Ramos (cell line): Measurements from ENCODE around the gene CUL3.
"Not testable (repeated sequence)": the region's sequence is repeated elsewhere in the genome, so short reads cannot be mapped to it uniquely, and the experiment has no call there.

Experiments used
- in situ Hi-C: fragments of 300-500 bp; cut with MboI; formaldehyde crosslinking; loops from one replicate; pipeline ENCODE4 v1.14.3; 2022; ENCODE audit warnings: low sequenced_read_pairs; ENCODE audit not compliant: unreplicated experiment

The CUL3 gene

DNA sequence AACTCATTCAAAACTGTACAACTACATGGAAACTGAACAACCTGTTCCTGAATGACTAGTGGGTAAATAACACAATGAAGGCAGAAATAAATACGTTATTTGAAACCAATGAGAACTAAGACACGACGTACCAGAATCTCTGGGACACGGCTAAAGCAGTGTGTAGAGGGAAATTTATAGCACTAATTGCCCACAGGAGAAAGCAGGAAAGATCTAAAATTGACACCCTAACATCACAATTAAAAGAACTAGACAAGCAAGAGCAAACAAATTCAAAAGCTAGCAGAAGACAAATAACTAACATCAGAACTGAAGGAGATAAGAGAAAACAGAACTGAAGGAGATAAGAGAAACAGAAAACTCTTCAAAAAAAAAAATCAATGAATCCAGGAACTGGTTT, 97.2 kb downstream of the CUL3 start:
- in situ Hi-C loops, result not testable (repeated sequence)

DNA sequence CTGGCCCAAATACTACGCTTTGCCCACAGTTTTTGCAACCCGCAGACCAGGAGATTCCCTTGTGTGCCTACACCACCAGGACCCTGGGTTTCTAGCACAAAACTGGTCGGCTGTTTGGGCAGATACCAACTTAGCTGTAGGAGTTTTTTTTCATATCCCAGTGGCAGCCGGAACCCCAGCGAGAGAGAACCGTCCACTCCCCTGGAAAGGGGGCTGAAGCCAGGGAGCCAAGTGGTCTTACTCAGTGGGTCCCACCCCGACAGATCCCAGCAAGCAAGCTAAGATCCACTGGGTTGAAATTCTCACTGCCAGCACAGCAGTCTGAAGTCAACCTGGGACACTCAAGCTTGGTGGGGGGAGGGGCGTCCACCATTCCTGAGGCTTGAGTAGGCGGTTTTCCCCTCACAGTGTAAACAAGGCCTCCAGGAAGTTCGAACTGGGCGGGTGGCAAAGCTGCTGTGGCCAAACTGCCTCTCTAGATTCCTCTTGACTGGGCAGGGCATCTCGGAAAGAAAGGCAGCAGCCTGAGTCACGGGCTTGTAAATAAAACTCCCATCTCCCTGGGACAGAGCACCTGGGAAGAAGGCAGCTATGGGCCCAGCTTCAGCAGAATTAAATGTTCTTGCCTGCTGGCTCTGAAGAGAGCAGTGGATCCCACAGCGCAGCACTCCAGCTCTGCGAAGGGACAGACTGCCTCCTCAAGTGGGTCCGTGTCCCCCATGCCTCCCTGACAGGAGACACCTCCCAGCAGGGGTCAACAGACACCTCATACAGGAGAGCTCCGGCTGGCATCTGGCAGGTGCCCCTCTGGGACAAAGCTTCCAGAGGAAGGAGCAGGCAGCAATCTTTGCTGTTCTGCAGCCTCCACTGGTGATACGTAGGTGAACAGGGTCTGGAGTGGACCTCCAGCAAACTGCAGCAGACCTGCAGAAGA, 99.8 kb downstream of the CUL3 start:
- in situ Hi-C loops, result not testable (repeated sequence)

DNA sequence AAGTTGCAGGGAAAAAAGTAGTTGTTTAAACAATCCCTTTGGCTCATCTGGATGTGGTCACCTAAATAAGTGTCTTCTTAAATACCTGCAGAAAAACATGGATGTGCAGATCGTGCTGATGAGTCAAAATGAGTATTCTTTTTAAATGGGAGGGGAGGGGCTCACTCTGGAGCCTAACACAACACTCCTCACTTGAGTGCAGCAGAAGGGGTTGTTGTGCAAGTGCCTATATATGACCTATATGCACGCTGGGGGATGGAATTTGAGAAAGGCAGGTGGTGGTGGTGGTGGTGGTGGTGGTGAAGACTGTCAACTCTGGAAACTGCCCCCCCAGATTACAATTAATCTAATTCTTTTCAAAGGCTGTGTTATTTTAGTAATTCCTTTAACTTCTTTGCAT, 105.3 kb downstream of the CUL3 start:
- in situ Hi-C loops, result no loop called here

DNA sequence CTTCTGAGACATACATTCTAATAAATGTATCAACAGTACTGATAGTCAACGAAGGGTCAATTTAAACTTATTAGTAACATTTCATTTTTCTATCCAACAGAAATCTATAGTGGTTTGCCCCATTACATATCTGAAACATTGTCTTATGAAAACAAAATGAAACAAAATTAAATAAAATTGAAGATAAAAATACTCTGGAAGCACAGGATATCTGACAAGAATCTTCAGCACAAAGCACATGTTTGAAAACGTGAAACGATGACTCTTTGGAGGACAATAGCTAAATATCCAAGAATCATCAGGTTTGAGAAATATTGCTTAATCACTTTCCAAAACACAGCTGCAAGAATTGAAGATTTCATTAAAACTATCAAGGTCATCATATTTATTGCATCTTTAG, 112.3 kb downstream of the CUL3 start:
- in situ Hi-C loops, result no loop called here

DNA sequence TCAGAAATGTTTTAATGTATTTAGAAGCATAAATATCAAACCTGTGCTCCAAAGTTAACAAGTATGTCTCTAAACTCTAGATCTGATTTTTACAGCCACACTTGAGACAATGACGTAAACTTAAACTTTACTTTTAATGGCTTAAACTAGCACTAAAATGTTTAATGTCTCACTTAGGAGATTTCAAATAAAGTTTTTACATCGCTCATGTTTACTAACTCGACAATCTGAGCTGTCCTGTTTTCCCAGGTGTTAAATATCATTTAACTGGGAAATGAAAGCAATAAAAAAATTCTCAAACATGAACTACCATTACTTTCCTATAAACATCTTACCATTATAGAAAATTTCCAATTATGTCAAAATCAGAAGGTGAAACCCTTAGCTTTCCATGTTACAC, 113.0 kb downstream of the CUL3 start:
- in situ Hi-C loops, result no loop called here

DNA sequence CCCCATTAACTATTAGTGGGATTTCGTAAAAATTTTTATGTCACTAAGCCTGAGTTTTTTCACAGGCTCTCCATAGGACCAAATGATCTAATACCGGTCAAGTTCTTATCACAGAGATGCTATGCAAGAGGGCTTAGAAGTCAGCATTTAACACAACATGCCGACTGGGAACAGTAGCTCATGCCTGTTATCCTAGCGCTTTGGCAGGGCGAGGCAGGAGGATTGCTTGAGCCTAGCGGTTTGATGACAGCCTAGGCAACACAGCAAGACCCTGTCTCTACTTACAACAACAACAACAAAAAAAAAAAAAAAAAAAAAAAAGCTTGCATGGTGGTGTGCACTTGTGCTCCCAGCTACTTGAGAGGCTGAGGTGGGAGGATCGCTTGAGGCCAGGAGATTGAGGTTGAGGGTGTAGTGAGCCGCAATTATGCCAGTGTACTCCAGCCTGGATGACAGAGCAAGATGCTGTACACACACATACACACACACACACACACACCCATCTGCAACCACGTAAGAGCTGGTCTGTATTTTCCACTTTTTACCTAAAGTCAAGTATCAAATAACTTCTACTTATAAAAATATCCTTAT, 115.7 kb downstream of the CUL3 start:
- in situ Hi-C loops, result no loop called here

DNA sequence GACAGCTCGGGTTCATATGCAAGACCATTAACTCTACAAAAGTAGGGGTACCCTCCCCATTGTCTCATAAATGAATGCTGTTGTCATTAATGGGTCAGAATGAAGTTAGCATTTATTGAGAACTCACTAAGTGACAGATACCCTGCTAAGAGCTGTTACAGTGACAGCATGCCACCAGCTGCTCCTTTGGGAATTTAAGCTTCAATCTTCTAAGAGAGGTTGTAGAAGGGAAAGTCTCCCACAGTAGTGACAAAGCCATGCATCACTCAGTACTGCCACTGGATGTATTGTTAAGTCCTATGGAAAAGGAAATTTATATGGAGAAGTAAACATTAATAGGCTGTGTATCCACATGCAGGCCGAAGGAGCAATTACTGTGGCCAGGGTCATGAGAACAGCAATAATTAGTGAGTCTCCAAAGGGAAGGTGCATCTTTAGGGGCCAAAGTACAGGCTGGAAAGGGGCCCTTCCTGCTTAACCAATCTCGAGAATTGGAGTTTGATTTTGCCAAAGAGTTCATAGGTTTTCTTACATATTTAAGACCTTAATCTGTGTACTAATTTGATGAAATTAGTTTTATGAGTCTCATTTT, 118.8 kb downstream of the CUL3 start:
- in situ Hi-C loops, result no loop called here

DNA sequence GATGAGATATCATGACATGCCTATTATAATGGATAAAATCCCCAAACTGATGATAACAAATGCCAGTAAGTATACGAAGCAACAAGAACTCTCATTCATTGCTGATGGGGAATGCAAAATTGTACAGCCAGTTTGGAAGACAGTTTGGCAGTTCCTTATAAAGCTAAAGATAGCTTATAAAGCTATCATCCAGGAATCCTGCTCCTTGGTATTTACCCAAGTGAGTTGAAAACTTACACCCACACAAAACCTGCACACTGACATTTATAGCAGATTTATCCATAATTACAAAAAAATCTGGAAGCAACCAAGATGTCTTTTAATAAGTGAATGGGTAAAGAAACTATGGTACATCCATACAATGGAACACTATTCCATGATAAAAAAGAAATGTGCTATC, 123.8 kb downstream of the CUL3 start:
- in situ Hi-C loops, result no loop called here

DNA sequence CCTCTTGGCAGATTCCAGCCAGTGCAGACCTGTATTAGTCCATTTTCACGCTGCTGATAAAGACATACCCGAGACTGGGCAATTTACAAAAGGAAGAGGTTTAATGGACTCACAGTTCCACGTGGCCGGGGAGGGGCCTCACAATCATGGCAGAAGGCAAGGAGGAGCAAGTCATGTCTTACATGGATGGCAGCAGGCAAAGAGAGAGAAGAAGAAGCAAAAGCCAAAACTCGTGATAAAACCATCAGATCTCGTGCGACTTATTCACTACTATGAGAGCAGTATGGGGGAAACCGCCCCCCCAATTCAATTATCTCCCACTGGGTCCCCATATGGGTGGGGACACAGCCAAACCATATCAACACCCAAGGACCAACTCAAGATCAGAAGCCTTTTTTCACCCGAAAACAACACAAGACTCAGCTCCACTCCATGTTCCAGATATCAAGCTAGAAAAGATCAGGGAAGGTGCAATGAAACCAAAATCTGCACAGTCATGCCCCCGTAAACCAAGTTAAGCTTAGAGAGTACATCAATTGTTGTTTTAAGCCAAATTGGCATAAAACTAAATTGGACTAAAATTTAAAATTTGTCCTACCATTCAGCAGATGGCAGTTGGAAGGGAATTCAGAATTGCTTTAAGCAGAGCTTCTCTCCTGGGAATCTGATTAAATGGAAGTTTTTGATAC, 127.6 kb downstream of the CUL3 start:
- in situ Hi-C loops, result no loop called here

DNA sequence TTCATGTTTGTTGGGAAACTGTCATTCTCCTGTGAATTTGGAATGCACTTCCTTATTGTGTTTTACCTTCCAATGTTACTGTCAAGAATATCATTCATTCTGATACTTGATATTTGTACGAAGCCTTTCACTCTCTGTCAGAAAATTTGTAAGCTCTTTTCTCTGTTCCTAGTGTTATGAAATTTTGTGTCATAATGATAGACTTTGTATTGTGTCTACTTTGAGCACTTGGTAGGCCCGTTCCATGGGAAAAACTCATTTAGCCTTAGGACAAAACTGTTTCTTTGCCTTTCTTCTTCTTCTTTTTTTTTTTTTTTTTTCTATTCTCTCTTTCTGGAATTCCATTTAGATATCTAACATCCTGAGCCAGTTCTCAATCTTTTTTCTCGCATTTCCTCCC, 131.3 kb downstream of the CUL3 start:
- in situ Hi-C loops, result no loop called here

DNA sequence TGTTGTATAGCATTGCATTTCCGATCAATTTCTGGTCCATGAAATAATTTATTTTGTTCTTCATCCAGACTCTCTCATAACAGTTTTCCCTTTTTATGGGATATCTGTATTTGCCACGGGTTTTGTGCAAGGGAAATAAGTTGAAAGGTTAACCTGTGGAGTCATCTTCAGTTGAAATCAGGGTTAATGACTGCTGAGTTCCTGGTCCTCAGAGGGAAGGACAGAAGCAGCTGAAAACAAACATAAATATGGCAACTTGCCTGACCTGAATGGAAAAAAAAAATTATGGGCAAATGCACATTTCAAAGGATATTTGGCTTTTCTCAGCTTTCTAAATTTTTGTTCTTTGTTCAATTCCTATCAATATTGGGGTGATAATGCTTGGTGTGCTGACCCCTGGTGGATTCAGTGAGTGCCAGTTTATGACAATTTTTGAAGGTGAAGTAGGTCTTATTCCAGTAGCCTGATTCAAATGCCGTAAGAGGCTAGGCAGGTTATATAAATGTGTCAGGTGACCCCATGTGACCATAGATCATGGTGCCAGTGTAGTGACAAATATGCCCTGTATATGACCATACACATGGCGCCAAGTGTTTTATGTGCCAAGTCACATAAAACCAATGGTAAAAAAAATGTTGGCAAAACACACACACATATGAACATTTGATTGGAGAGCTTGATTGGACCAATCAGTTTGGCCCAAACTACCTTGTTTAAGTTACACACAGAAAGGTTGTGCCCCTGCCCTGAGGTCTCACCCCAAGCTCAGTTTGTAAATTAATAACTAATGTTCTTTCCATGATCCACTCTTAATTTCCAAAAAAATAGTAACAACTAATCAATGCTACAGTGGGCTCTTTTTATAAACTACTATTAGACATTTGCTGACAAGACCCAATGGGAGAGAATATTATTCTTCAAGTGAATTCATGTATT, 135.7 kb downstream of the CUL3 start:
- in situ Hi-C loops, result no loop called here

DNA sequence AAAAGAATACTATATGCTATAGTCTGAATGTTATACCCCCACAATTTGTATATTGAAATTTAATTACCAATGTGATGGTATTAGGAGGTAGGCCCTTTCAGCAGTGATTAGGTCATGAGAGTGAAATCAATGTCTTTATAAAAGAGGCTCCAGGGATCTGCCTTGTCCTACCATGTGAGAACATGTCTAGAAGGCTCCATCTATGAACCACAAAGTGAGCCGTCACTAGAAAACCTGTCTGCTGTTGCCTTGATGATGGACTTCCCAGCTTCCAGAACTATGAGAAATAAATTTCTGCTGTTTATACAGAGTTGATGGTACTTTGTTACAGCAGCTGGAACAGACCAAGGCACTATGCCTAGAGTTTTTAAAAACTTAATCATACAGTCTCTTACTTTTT, 136.9 kb downstream of the CUL3 start:
- in situ Hi-C loops, result no loop called here

DNA sequence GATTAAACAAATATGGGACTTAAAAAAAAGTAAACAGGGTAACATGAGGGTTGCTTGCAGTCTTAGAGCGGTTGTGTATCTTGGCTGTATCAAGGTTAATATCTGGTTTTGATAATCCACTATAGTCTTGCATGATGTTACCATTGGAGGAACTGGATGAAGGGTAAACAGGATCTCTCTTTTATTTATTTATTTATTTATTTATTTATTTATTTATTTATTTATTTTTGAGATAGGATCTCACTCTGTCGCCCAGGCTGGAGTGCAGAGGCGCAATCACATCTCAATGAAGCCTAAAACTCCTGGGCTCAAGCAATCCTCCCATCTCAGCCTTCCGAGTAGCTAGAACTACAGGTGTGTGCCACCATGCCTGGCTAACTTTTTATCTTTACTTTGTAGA, 140.4 kb downstream of the CUL3 start:
- in situ Hi-C loops, result no loop called here

DNA sequence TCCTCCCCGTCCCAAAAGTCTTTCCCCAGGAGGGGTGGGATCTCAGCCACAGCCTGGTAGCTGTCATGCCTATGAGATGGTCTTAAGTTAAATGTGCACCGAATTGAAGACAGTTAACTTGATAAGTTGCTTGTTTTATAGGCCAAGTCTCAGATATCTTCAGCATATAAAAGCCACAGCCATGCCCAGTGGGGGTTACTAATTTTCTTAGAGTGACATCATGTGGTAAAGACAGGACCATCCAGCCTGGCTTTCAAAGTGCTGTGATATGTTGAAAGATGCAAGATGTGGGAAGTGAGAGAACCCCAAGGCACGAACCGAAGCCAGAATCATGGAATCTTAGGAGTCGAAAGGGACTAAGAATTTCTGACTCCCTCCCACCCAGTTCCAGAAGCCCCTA, 141.1 kb downstream of the CUL3 start:
- in situ Hi-C loops, result no loop called here

DNA sequence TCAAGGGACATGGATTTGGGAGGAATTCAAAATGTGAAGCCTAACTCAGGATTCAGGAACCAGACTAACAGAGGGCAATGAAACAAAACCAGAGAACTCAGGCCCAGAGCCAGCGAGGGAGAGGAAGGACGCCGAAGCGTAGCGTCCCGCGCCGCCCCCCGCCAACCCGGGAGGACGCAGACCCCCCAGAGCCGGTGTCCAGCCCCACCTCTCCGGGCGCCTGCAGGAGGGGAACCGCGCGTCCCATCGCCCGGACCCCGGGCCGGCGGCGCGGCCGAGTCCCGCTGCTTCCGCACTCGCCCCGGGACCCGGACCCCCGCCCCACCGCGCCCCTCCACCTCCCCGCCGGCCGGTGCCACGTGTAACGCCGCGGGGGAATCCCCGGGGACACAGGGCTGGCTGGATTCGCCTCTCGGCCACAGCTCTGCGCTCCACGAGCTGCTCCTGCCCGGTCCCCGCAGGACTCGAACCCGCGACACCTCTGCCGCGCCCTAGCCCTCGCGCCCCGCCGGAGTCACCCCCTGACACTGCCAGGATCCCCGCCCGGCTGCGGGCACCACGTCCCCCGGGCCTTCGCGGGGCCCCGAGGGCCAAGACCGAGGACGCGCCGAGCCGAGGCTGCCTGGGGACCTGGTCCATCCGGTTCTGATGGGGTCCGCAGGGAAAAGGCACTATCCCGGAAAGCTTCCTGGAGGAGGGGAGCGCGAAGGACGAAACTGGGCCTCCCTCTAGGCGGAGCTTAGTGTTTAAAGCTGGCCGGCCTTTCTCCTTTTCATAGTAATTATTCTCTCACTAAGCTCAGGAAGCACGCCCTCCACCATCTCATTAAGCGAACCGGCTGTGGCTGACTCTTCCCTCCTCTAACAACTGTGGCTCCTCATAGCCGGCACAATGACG, 142.8 kb downstream of the CUL3 start:
- in situ Hi-C loops, result no loop called here

DNA sequence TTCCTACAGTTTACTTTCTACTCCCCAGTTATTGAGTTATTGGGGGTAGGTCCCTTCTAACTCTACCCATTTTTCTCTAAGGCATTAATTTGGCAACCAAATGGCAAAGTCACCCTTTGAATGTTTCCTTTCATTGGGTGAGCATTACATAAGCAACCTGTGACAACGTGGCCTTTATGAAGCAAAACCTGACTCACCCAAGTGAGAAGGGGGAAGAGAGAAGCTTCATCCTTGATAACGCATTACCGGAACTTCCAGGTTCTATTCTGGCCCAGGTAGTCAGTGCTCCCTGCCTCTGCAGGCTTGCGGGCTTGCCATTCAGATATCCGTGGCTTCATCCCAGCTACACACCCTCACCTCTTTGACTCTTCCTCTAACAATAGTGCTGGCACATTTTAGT, 144.2 kb downstream of the CUL3 start:
- in situ Hi-C loops, result no loop called here

DNA sequence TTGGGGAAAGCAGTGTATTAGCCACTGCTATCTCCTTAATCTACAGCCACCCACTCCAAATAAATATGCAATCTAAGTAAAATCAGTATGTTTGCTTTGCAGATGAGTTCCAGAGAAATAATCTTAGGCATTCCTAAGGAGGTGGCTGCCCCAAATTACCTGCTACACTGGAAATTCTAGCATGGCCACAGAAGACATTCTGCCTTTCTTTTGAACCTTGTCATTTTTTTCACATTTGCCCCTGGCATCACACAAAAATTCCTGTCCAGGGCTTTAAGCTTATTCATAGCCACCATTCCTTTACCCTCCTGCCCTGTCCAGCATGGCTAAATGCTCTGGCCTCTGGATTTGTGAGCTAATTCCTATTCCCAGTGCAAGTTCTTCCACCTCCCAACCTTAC, 146.4 kb downstream of the CUL3 start:
- in situ Hi-C loops, result no loop called here

DNA sequence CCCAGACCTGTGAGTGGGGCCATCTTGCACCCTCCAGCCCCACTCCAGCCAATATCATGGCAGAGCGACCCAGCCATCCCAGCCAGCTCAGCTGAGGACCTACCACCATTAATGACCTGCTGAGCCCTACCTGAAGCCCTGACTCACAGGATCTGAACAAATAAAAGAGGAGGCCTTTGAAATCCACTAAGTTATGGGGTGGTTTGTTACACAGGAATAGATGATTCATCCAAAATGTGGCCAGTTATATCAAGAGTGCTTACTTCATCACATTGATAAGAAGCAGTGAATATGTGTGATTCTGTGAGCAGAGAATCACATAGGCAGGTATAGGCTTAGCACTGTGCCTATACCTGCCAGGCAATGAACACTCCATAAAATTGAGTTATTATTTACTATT, 148.5 kb downstream of the CUL3 start:
- in situ Hi-C loops, result no loop called here

DNA sequence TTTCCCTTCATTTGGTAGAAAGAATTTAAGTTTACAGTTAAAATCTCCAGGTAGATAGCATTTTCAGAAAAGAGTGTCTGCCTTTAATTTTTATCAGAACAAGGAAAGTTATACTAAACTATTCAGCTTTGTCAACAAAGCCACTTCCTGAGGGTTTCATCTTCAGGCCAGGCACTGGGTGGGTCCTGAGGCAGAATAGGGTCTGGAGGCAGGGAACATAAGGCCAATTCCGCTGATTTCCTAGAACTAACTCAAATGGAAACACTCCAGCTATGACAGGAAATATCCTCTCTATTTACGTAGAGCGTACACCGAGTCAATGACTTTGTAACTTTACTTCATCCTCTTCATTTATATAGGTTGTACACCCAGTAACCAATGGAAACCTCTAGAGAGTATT, 150.5 kb downstream of the CUL3 start:
- in situ Hi-C loops, result no loop called here
